PC-9 (cell line): Measurements from ENCODE around the gene CLIC5. TPM values are rescaled to one million over a fixed set of nuclear protein-coding genes. Genes with fewer than 3 reads are reported as not detected.

Experiments
- BruUV-seq: library from RNA; stranded (reverse); fragments of 400-500 nt; replicated peaks from 2 replicates; lab custom pipeline; 2021; lab: Mats Ljungman, UMichigan
- CTCF ChIA-PET: fragments of 300-600 bp; sonication (Branson Sonifier 250); formaldehyde crosslinking; loops from one replicate; lab custom pipeline; 2022; ENCODE audit warnings: antibody characterized with exemption; lab: Charles Lee
- POLR2A ChIA-PET: fragments of 300-600 bp; sonication (Branson Sonifier 250); formaldehyde crosslinking; loops from one replicate; lab custom pipeline; 2022; ENCODE audit warnings: antibody characterized with exemption; ENCODE audit not compliant: unreplicated experiment; lab: Charles Lee
- DNase-seq, 2 experiments: peaks; one replicate each; pipeline versions ENCODE4 v3.0.0 to v3.0.0-alpha.2; 2015 to 2022; ENCODE audit warnings: mixed read lengths in 1 of 2
- H2AFZ ChIP-seq: fragments of 200-600 bp; sonication (generic); 2 replicates; pipeline ENCODE4 v1.8.1; 2017; ENCODE audit warnings: antibody characterized with exemption
- H3F3A ChIP-seq: fragments of 200-600 bp; sonication (generic); 2 replicates; pipeline ENCODE4 v1.8.1; 2017; ENCODE audit warnings: antibody characterized with exemption, mild to moderate bottlenecking, low read depth; ENCODE audit not compliant: insufficient read depth
- H3K27ac ChIP-seq: fragments of 200-600 bp; sonication (generic); 2 replicates; pipeline ENCODE4 v1.6.1; 2016; ENCODE audit warnings: mixed run types
- H3K27me3 ChIP-seq: fragments of 200-600 bp; sonication (generic); 2 replicates; pipeline ENCODE4 v1.6.1; 2016; ENCODE audit warnings: low read depth, mixed run types; ENCODE audit not compliant: insufficient read depth
- H3K36me3 ChIP-seq: fragments of 200-600 bp; sonication (generic); 2 replicates; pipeline ENCODE4 v1.6.1; 2016; ENCODE audit warnings: low read depth, mixed run types
- H3K4me1 ChIP-seq: fragments of 200-600 bp; sonication (generic); replicated peaks from 2 replicates; pipeline ENCODE4 v1.6.1; 2016; ENCODE audit warnings: mixed run types; ENCODE audit not compliant: insufficient read depth
- H3K4me2 ChIP-seq: fragments of 200-600 bp; sonication (generic); 2 replicates; pipeline ENCODE4 v1.6.1; 2017; ENCODE audit warnings: mixed run types
- H3K4me3 ChIP-seq: fragments of 200-600 bp; sonication (generic); 2 replicates; pipeline ENCODE4 v1.6.1; 2016; ENCODE audit warnings: mixed run types
- H3K79me2 ChIP-seq: fragments of 200-600 bp; sonication (generic); 2 replicates; pipeline ENCODE4 v1.6.1; 2017; ENCODE audit warnings: low read depth, mixed run types
- H3K9me2 ChIP-seq: fragments of 200-600 bp; sonication (generic); 2 replicates; pipeline ENCODE4 v1.8.1; 2017; ENCODE audit warnings: mild to moderate bottlenecking; ENCODE audit not compliant: insufficient read depth
- H3K9me3 ChIP-seq: fragments of 200-600 bp; sonication (generic); 2 replicates; pipeline ENCODE4 v1.8.1; 2016; ENCODE audit warnings: low read depth; ENCODE audit not compliant: insufficient read depth
- H4K20me1 ChIP-seq: fragments of 200-600 bp; sonication (generic); 2 replicates; pipeline ENCODE4 v1.8.1; 2017; ENCODE audit not compliant: insufficient read depth
- EZH2 ChIP-seq: fragments of 200-600 bp; sonication (generic); IDR thresholded peaks from 2 replicates; pipeline ENCODE4 v1.8.0; 2017; ENCODE audit warnings: antibody characterized with exemption, low read depth
- intact Hi-C: fragments of 100-400 bp; cut with micrococcal nuclease; formaldehyde crosslinking; loops from one replicate; pipeline ENCODE4 v1.10.0; 2022; ENCODE audit not compliant: unreplicated experiment
- total RNA-seq: library from RNA; stranded (reverse); gene quantifications from 2 replicates; pipeline ENCODE4 v1.2.3, GENCODE V29; 2021
- TF ChIP-seq, protein P1 (sequence below): fragments of 200-600 bp; sonication (generic); conservative IDR thresholded peaks from 2 replicates; pipeline ENCODE4 v1.6.1; 2017; ENCODE audit warnings: mixed run types, antibody characterized with exemption, mild to moderate bottlenecking, moderate library complexity

The CLIC5 gene
- total RNA-seq, 1 experiment from 2014 or later, result 2.0 TPM

DNA sequence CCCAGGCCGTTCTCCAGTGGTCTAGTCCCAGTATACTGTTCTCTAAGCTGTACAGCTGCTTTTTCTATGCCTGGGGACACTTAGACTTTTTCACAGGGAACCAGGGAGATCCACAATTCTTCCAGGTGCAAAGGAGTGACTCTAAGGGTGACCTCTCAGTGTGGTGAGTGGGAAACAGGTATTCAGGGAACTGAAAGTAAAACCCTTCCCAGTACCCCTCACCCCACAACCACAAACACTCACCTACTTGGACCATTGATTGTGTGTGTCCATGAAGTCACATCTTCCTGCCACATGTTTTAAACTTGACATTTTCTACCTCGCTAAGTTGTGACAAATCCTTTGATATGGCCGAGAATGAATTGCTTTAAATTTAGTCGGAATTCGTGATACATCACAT, 183.6 kb downstream of the CLIC5 start:
- POLR2A ChIA-PET, result no interaction called here
- H3K27ac ChIP-seq, result no peak overlapping the region
- no peak overlapping the region for H3K4me3 ChIP-seq
- H3K9me3 ChIP-seq, result no peaks in the 10 kb centered on the region
- H3K9me2 ChIP-seq, result no peaks in the 10 kb centered on the region
- H2AFZ ChIP-seq, result no peak overlapping the region
- no peak overlapping the region for H3K4me2 ChIP-seq
- H3K79me2 ChIP-seq, result no peaks in the 10 kb centered on the region
- no peak for DNase-seq
- no peaks in the 10 kb centered on the region for H3K36me3 ChIP-seq
- H3K27me3 ChIP-seq, result no peaks in the 10 kb centered on the region
- no peaks in the 10 kb centered on the region for H4K20me1 ChIP-seq
- intact Hi-C loops, result no loop called here
- no peaks in the 10 kb centered on the region; the same call in 1 of the 2 replicates for H3K4me1 ChIP-seq
- no peaks in the 10 kb centered on the region for H3F3A ChIP-seq
- no TSS peak for BruUV-seq
- CTCF ChIA-PET, result no interaction called here
- TF ChIP-seq EZH2, result no peak
- TF ChIP-seq, protein P1, sequence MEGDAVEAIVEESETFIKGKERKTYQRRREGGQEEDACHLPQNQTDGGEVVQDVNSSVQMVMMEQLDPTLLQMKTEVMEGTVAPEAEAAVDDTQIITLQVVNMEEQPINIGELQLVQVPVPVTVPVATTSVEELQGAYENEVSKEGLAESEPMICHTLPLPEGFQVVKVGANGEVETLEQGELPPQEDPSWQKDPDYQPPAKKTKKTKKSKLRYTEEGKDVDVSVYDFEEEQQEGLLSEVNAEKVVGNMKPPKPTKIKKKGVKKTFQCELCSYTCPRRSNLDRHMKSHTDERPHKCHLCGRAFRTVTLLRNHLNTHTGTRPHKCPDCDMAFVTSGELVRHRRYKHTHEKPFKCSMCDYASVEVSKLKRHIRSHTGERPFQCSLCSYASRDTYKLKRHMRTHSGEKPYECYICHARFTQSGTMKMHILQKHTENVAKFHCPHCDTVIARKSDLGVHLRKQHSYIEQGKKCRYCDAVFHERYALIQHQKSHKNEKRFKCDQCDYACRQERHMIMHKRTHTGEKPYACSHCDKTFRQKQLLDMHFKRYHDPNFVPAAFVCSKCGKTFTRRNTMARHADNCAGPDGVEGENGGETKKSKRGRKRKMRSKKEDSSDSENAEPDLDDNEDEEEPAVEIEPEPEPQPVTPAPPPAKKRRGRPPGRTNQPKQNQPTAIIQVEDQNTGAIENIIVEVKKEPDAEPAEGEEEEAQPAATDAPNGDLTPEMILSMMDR, result no peak

Other genes starting within 250 kb of the CLIC5 start
- gene ENPP4, start 114.1 kb upstream of the CLIC5 start, total RNA-seq, result 6.2 and 7.1 TPM in 2 replicates
- 8.0 and 9.1 TPM in 2 replicates for gene ENPP5, start 155.1 kb upstream of the CLIC5 start, total RNA-seq